H1 (cell line): ENCODE data around the gene C2orf74. TPM values are rescaled to one million over a fixed set of nuclear protein-coding genes. Genes with fewer than 3 reads are reported as not detected.

Experiments
- RBBP5 ChIP-seq: IDR thresholded peaks from 2 replicates; pipeline ENCODE4 v1.7.1; 2012; ENCODE audit warnings: low read depth, mild to moderate bottlenecking, inconsistent platforms, low read length, moderate library complexity, borderline replicate concordance
- SIX5 ChIP-seq: IDR thresholded peaks from 2 replicates; pipeline ENCODE4 v1.6.1; 2011; ENCODE audit warnings: mild to moderate bottlenecking, low read depth, low read length
- TEAD4 ChIP-seq: IDR thresholded peaks from 2 replicates; pipeline ENCODE4 v1.6.1; 2012; ENCODE audit warnings: low read depth, low read length, inconsistent platforms, mixed read lengths
- polyA plus RNA-seq, 7 experiments: library from polyadenylated mRNA; depleted of rRNA in 3 of 7; stranded (reverse) in 5 of 7; unstranded in 2 of 7; fragments of >200 nt in 5 of 7; fragments of 200-250 nt in 2 of 7; gene quantifications; 1 replicate in 5 of 7; 2 replicates in 1 of 7; 4 replicates in 1 of 7; pipeline versions ENCODE4 v1.2.1 to v1.2.3, GENCODE V29; 2011 to 2013; ENCODE audit warnings: missing spikeins in 2 of 7, mixed read lengths in 2 of 7
- total RNA-seq: library from RNA; stranded (reverse); fragmentation: NEBNext Ultra II Directional; extraction: Animal tissue kit (Norgen Biotek cat#: 25700); gene quantifications from 2 replicates; pipeline ENCODE4 v1.2.1, GENCODE V29; 2021

Gene C2orf74
- total and polyA plus RNA-seq, 2 of the 8 experiments (the other 6 are each of a cell fraction or from before 2014, with no cell fraction given) = 2.6 to 9.3 TPM

GRCh38 chr2:61172671-61173070, 10.7 kb downstream of the C2orf74 start (continued):
- no peak for TF ChIP-seq SIX5
- TF ChIP-seq TEAD4 = no peak
- TF ChIP-seq RBBP5 = no peak
